K562 (cell line): ENCODE results near the gene ZMYM2. TPM values are rescaled to one million over a fixed set of nuclear protein-coding genes. Genes with fewer than 3 reads are reported as not detected.

Experiments
- HEY1 ChIP-seq: fragments of 250-450 bp; sonication (Bioruptor Pico); IDR thresholded peaks from 2 replicates; pipeline ENCODE4 v1.5.0; 2020; ENCODE audit warnings: mild to moderate bottlenecking, moderate library complexity, borderline replicate concordance
- RAD21 ChIP-seq, 2 experiments: fragments of 250-450 bp in 1 of 2; fragments of 450-650 bp in 1 of 2; sonication (Bioruptor Pico) in 1 of 2; formaldehyde crosslinking in 1 of 2; IDR thresholded peaks in 1 of 2; conservative IDR thresholded peaks in 1 of 2; 2 replicates each; pipeline versions ENCODE4 v1.4.0 to v1.8.0; 2020 to 2022; ENCODE audit warnings: mild to moderate bottlenecking in 2 of 2, moderate library complexity in 1 of 2
- TEAD4 ChIP-seq, 2 experiments: sonication (generic) in 1 of 2; formaldehyde crosslinking in 1 of 2; IDR thresholded peaks; 2 replicates each; pipeline versions ENCODE4 v1.6.1 to v1.8.0; 2012 to 2022; ENCODE audit warnings: borderline replicate concordance in 1 of 2, inconsistent platforms in 1 of 2, low read length in 1 of 2, mild to moderate bottlenecking in 1 of 2, missing genetic modification reagents in 1 of 2
- ZNF431 ChIP-seq: sonication (generic); formaldehyde crosslinking; IDR thresholded peaks from 2 replicates; pipeline ENCODE4 v1.8.0; 2022; ENCODE audit warnings: mild to moderate bottlenecking, missing genetic modification reagents
- polyA plus RNA-seq, 8 experiments: library from polyadenylated mRNA; depleted of rRNA in 4 of 8; stranded (reverse) in 5 of 8; unstranded in 3 of 8; fragments of >200 nt; fragmentation: Nextera tagmentation in 2 of 8; fragmentation: Illumina TruSeq in 1 of 8; extraction: Ambion mirVana in 2 of 8; extraction: Trizol in 1 of 8; gene quantifications; 2 replicates each; pipeline versions ENCODE4 v1.2.1 to v1.2.3, GENCODE V29; 2011 to 2014; ENCODE audit warnings: inconsistent platforms in 1 of 8, missing spikeins in 1 of 8
- total RNA-seq, 7 experiments: library from RNA; depleted of rRNA in 6 of 7; stranded (reverse); fragments of >200 nt in 6 of 7; fragmentation: Illumina TruSeq in 2 of 7; extraction: Trizol in 2 of 7; gene quantifications; 2 replicates each; pipeline versions ENCODE4 v1.2.1 to v1.2.3, GENCODE V29; 2011 to 2021; ENCODE audit warnings: low replicate concordance in 1 of 7
- TF ChIP-seq, protein P1 (sequence below), 2 experiments: IDR thresholded peaks; 2 replicates each; pipeline ENCODE4 v1.6.1; 2012; ENCODE audit warnings: improper control_type of control experiment in 2 of 2, low read depth in 2 of 2, low read length in 2 of 2, borderline replicate concordance in 1 of 2
- TF ChIP-seq, protein P2 (sequence below): fragments of 450-650 bp; formaldehyde crosslinking; IDR thresholded peaks from 2 replicates; pipeline ENCODE4 v1.4.0; 2020; ENCODE audit warnings: mild to moderate bottlenecking, moderate library complexity

ZMYM2 gene
- total and polyA plus RNA-seq, 9 of the 15 experiments (the other 6 are each of a cell fraction or from before 2014, with no cell fraction given) = 5.0 to 48.8 (median 26.8) TPM

DNA sequence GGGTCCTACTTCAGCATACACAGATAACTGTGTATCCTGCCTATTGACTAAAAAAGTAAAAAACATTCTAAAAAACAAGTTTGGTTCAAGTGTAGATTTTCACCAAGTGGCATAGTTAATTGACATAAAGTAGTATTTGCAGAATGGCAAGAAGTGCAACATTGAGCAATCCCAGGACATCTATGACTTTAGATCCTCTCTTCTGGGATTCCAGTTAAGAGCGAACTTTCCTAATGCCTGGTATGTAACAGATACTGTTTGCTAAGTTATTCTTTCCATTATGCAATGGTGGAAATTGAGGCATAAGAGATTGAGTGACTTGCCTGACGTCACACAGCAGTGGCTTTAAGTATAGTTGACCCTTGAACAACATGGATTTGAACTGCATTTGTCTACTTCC lies 96.1 kb downstream of the ZMYM2 start (continued):
- TF ChIP-seq, protein P1, sequence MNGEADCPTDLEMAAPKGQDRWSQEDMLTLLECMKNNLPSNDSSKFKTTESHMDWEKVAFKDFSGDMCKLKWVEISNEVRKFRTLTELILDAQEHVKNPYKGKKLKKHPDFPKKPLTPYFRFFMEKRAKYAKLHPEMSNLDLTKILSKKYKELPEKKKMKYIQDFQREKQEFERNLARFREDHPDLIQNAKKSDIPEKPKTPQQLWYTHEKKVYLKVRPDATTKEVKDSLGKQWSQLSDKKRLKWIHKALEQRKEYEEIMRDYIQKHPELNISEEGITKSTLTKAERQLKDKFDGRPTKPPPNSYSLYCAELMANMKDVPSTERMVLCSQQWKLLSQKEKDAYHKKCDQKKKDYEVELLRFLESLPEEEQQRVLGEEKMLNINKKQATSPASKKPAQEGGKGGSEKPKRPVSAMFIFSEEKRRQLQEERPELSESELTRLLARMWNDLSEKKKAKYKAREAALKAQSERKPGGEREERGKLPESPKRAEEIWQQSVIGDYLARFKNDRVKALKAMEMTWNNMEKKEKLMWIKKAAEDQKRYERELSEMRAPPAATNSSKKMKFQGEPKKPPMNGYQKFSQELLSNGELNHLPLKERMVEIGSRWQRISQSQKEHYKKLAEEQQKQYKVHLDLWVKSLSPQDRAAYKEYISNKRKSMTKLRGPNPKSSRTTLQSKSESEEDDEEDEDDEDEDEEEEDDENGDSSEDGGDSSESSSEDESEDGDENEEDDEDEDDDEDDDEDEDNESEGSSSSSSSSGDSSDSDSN (IDR thresholded peaks at IDR 0.05; ENCODE audit: borderline replicate concordance in 1 of 2, low read depth in 2 of 2, low read length in 2 of 2) = no peak
- no peak for TF ChIP-seq HEY1 (CRISPR knock-in tag)
- no peak for TF ChIP-seq ZNF431 (CRISPR knock-in tag)
- TF ChIP-seq, protein P2, sequence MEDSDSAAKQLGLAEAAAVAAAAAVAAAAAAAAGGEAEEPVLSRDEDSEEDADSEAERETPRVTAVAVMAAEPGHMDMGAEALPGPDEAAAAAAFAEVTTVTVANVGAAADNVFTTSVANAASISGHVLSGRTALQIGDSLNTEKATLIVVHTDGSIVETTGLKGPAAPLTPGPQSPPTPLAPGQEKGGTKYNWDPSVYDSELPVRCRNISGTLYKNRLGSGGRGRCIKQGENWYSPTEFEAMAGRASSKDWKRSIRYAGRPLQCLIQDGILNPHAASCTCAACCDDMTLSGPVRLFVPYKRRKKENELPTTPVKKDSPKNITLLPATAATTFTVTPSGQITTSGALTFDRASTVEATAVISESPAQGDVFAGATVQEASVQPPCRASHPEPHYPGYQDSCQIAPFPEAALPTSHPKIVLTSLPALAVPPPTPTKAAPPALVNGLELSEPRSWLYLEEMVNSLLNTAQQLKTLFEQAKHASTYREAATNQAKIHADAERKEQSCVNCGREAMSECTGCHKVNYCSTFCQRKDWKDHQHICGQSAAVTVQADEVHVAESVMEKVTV (CRISPR knock-in tag) = no peak
- no peak for TF ChIP-seq RAD21 (CRISPR knock-in tag; conservative IDR thresholded peaks at IDR 0.05 in 1 of 2, IDR thresholded peaks at IDR 0.05 in 1 of 2)
- no peak for TF ChIP-seq TEAD4 (IDR thresholded peaks at IDR 0.05; ENCODE audit: low read length)
- TF ChIP-seq TEAD4 (CRISPR knock-in tag; IDR thresholded peaks at IDR 0.05; ENCODE audit: borderline replicate concordance) = no peak
